ENCODE data around the gene DZIP1L. TPM values are rescaled to one million over a fixed set of nuclear protein-coding genes. Genes with fewer than 3 reads are reported as not detected.

The DZIP1L gene
- total and polyA plus RNA-seq, 2 donors (not counting 3 experiments of a cell fraction or from before 2014, with no cell fraction given), result 3.0 to 17.9 TPM

GRCh38 chr3:138140940-138141339, 25.5 kb upstream of the DZIP1L start:
- CTCF ChIA-PET, result no interaction called here
- Histone ChIP-seq H3K9me3 (replicated peaks; ENCODE audit: control insufficient read depth, insufficient read depth, low read length) (no peaks in the 10 kb centered on the region), H3K27me3 (ENCODE audit: control insufficient read depth in 2 of 2, insufficient read depth in 2 of 2, low read length in 2 of 2) (peaks cover 3 to 4% of the 10 kb centered on the region in 2 experiments), H2AFZ (ENCODE audit: low read depth, low read length) (no peak overlapping the region), H3K9me1 (replicated peaks; ENCODE audit: control insufficient read depth, extremely low read depth, insufficient read depth, low read length) (no peaks in the 10 kb centered on the region), H3K4me3 (replicated peaks in 1 of 3; ENCODE audit: insufficient read depth in 1 of 3, low read depth in 1 of 3, low read length in 3 of 3) (no peak overlapping the region), H3K4me2 (ENCODE audit: insufficient read depth, low read length) (no peak overlapping the region), H3K36me3 (ENCODE audit: control insufficient read depth in 2 of 2, extremely low read depth in 1 of 2, insufficient read depth in 2 of 2, low read length in 2 of 2) (no peaks in the 10 kb centered on the region), H3K27ac (ENCODE audit: insufficient read depth, low read depth, low read length) (no peak overlapping the region), H4K20me1 (replicated peaks; ENCODE audit: control insufficient read depth, extremely low read depth, insufficient read depth, low read length) (no peaks in the 10 kb centered on the region), H3K79me2 (ENCODE audit: control insufficient read depth, insufficient read depth, low read length) (no peaks in the 10 kb centered on the region), H3K4me1 (ENCODE audit: control insufficient read depth, extremely low read depth, insufficient read depth, low read length) (no peaks in the 10 kb centered on the region), H3K9ac (replicated peaks; ENCODE audit: extremely low read depth, insufficient read depth, low read length) (no peak overlapping the region)
- POLR2A ChIA-PET, result no interaction called here
- intact Hi-C loops (cut with micrococcal nuclease) (no loop called here), dilution Hi-C loops (cut with MboI; ENCODE audit: extremely low pct_ligation_motif_present, low sequenced_read_pairs) (no loop called here)
- no TSS peak for BruUV-seq (replicated peaks)
- DNase-seq (ENCODE audit: low read depth, low spot score), result no peak
- TF ChIP-seq EZH2 (IDR thresholded peaks at IDR 0.05; ENCODE audit: borderline replicate concordance, low read depth, low read length, severe bottlenecking) (no peak), FOS (IDR thresholded peaks at IDR 0.05; ENCODE audit: borderline replicate concordance, insufficient read depth, low read length) (no peak), GATA2 (IDR thresholded peaks at IDR 0.05; ENCODE audit: insufficient read depth, insufficient read length, low read depth, low read length) (no peak), JUN (IDR thresholded peaks at IDR 0.05; ENCODE audit: borderline replicate concordance, insufficient read depth, insufficient read length, low read depth) (no peak), POLR2A (IDR thresholded peaks at IDR 0.05; ENCODE audit: low read depth, low read length) (no peak)
- FAIRE-seq, result no peak

DNA sequence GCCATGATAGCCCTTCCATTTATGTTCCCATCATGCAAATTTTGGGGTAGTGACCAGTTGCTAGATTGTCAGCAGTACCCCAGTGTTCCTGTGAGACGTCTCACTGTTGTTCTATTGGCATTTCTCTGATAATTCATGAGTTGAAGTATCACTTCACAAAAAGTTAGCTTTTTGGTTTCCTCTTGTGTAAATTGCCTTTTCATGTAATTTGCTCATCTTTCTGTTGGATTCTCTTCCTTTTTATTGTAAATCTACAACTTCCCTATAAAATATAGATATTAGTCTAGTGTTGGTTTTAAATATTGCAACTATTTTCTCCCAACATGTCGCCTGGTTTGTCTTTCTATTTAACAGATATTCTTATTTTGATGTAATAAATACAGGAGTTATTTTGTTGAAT, 24.3 kb upstream of the DZIP1L start:
- DNase-seq (ENCODE audit: low read depth, low spot score), result no peak
- Histone ChIP-seq H3K4me3 (replicated peaks in 1 of 3; ENCODE audit: insufficient read depth in 1 of 3, low read depth in 1 of 3, low read length in 3 of 3) (no peak overlapping the region), H3K9ac (replicated peaks; ENCODE audit: extremely low read depth, insufficient read depth, low read length) (no peak overlapping the region), H4K20me1 (replicated peaks; ENCODE audit: control insufficient read depth, extremely low read depth, insufficient read depth, low read length) (no peaks in the 10 kb centered on the region), H3K4me2 (ENCODE audit: insufficient read depth, low read length) (no peak overlapping the region), H3K27me3 (ENCODE audit: control insufficient read depth in 2 of 2, insufficient read depth in 2 of 2, low read length in 2 of 2) (peaks cover 4 to 11% of the 10 kb centered on the region in 2 experiments), H3K4me1 (ENCODE audit: control insufficient read depth, extremely low read depth, insufficient read depth, low read length) (no peaks in the 10 kb centered on the region), H3K36me3 (ENCODE audit: control insufficient read depth in 2 of 2, extremely low read depth in 1 of 2, insufficient read depth in 2 of 2, low read length in 2 of 2) (no peaks in the 10 kb centered on the region), H3K79me2 (ENCODE audit: control insufficient read depth, insufficient read depth, low read length) (no peaks in the 10 kb centered on the region), H3K9me1 (replicated peaks; ENCODE audit: control insufficient read depth, extremely low read depth, insufficient read depth, low read length) (no peaks in the 10 kb centered on the region), H3K9me3 (replicated peaks; ENCODE audit: control insufficient read depth, insufficient read depth, low read length) (no peaks in the 10 kb centered on the region), H3K27ac (ENCODE audit: insufficient read depth, low read depth, low read length) (no peak overlapping the region), H2AFZ (ENCODE audit: low read depth, low read length) (no peak overlapping the region)
- FAIRE-seq, result no peak
- ChIA-PET POLR2A (no interaction called here), CTCF (no interaction called here)
- dilution Hi-C loops (cut with MboI; ENCODE audit: extremely low pct_ligation_motif_present, low sequenced_read_pairs) (no loop called here), intact Hi-C loops (cut with micrococcal nuclease) (no loop called here)
- no TSS peak for BruUV-seq (replicated peaks)
- TF ChIP-seq GATA2 (IDR thresholded peaks at IDR 0.05; ENCODE audit: insufficient read depth, insufficient read length, low read depth, low read length), result no peak
- TF ChIP-seq, protein P1, sequence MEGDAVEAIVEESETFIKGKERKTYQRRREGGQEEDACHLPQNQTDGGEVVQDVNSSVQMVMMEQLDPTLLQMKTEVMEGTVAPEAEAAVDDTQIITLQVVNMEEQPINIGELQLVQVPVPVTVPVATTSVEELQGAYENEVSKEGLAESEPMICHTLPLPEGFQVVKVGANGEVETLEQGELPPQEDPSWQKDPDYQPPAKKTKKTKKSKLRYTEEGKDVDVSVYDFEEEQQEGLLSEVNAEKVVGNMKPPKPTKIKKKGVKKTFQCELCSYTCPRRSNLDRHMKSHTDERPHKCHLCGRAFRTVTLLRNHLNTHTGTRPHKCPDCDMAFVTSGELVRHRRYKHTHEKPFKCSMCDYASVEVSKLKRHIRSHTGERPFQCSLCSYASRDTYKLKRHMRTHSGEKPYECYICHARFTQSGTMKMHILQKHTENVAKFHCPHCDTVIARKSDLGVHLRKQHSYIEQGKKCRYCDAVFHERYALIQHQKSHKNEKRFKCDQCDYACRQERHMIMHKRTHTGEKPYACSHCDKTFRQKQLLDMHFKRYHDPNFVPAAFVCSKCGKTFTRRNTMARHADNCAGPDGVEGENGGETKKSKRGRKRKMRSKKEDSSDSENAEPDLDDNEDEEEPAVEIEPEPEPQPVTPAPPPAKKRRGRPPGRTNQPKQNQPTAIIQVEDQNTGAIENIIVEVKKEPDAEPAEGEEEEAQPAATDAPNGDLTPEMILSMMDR (IDR thresholded peaks at IDR 0.05; ENCODE audit: extremely low read depth in 1 of 2, insufficient read depth in 1 of 2, low read depth in 1 of 2, low read length in 2 of 2), result no peak
- TF ChIP-seq POLR2AphosphoS5 (IDR thresholded peaks at IDR 0.05; ENCODE audit: insufficient read depth, low read depth, low read length), result no peak
- no peak for TF ChIP-seq MYC (IDR thresholded peaks at IDR 0.05; ENCODE audit: low read depth, low read length)
- TF ChIP-seq FOS (IDR thresholded peaks at IDR 0.05; ENCODE audit: borderline replicate concordance, insufficient read depth, low read length), result no peak
- TF ChIP-seq, protein P2, sequence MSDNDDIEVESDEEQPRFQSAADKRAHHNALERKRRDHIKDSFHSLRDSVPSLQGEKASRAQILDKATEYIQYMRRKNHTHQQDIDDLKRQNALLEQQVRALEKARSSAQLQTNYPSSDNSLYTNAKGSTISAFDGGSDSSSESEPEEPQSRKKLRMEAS (IDR thresholded peaks at IDR 0.05; ENCODE audit: insufficient read depth, insufficient read length), result no peak
- TF ChIP-seq POLR2A (IDR thresholded peaks at IDR 0.05; ENCODE audit: low read depth, low read length), result no peak
- TF ChIP-seq JUN (IDR thresholded peaks at IDR 0.05; ENCODE audit: borderline replicate concordance, insufficient read depth, insufficient read length, low read depth), result no peak
- no peak for TF ChIP-seq EZH2 (IDR thresholded peaks at IDR 0.05; ENCODE audit: borderline replicate concordance, low read depth, low read length, severe bottlenecking)

All from endothelial cell of umbilical vein (primary cell).